Osteocyte (in vitro differentiated cells): ENCODE results near the gene ASTN2. TPM values are rescaled to one million over a fixed set of nuclear protein-coding genes. Genes with fewer than 3 reads are reported as not detected.

ENCODE experiments used
- DNase-seq: peaks from one replicate; pipeline ENCODE4 v3.0.0; 2021; ENCODE audit warnings: mixed read lengths; ENCODE audit not compliant: unreplicated experiment; ENCODE audit errors: extremely low spot score
- H3K27ac Mint-ChIP-seq: one replicate; pipeline ENCODE4 v1.8.0; 2021; ENCODE audit warnings: mild to moderate bottlenecking, mixed read lengths; ENCODE audit not compliant: unreplicated experiment
- H3K27me3 Mint-ChIP-seq: one replicate; pipeline ENCODE4 v1.8.0; 2021; ENCODE audit warnings: mixed read lengths; ENCODE audit not compliant: unreplicated experiment
- H3K36me3 Mint-ChIP-seq: one replicate; pipeline ENCODE4 v1.8.0; 2021; ENCODE audit warnings: mixed read lengths; ENCODE audit not compliant: unreplicated experiment
- H3K4me1 Mint-ChIP-seq: one replicate; pipeline ENCODE4 v1.8.0; 2021; ENCODE audit warnings: mixed read lengths; ENCODE audit not compliant: unreplicated experiment
- H3K4me3 Mint-ChIP-seq: one replicate; pipeline ENCODE4 v1.8.0; 2021; ENCODE audit warnings: mild to moderate bottlenecking, moderate library complexity, mixed read lengths; ENCODE audit not compliant: unreplicated experiment
- H3K9me3 Mint-ChIP-seq: one replicate; pipeline ENCODE4 v1.8.0; 2021; ENCODE audit warnings: mixed read lengths; ENCODE audit not compliant: unreplicated experiment
- total RNA-seq: library from RNA; stranded (reverse); gene quantifications from 2 replicates; pipeline ENCODE4 v1.2.1, GENCODE V29; 2021
- TF ChIP-seq, protein P1 (sequence below): fragments of 200-600 bp; sonication (generic); IDR thresholded peaks from 2 replicates; pipeline ENCODE4 v1.5.0; 2021; ENCODE audit warnings: antibody characterized with exemption, mild to moderate bottlenecking, moderate library complexity

Gene ASTN2
- total RNA-seq, 1 donor from 2014 or later = 2.3 TPM

DNA sequence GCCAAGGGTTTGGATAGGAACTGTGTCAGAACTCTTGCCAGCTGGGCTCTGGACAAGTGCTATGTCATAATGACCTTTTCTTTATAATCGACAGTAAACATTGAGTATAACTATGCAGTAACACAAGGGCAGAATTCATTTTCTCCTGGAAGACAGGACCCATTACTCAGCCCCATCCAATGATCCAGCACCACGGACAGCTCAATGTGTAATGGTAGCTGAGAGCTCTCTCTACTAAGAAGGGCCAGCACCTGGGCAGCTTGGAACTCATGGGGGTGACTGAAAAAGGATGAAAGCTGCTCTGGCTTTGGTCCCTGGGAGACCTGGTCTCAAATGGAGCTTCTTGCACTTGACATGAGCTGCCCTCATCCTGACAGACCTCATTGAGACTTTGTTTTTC is 380.0 kb downstream of the ASTN2 start:
- Mint-ChIP-seq H3K36me3 (no peaks in the 10 kb centered on the region), H3K4me1 (no peaks in the 10 kb centered on the region), H3K27me3 (no peaks in the 10 kb centered on the region), H3K27ac (no peak overlapping the region), H3K4me3 (no peak overlapping the region), H3K9me3 (peaks cover 5% of the 10 kb centered on the region)
- DNase-seq = no peak
- TF ChIP-seq, protein P1, sequence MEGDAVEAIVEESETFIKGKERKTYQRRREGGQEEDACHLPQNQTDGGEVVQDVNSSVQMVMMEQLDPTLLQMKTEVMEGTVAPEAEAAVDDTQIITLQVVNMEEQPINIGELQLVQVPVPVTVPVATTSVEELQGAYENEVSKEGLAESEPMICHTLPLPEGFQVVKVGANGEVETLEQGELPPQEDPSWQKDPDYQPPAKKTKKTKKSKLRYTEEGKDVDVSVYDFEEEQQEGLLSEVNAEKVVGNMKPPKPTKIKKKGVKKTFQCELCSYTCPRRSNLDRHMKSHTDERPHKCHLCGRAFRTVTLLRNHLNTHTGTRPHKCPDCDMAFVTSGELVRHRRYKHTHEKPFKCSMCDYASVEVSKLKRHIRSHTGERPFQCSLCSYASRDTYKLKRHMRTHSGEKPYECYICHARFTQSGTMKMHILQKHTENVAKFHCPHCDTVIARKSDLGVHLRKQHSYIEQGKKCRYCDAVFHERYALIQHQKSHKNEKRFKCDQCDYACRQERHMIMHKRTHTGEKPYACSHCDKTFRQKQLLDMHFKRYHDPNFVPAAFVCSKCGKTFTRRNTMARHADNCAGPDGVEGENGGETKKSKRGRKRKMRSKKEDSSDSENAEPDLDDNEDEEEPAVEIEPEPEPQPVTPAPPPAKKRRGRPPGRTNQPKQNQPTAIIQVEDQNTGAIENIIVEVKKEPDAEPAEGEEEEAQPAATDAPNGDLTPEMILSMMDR = no peak

DNA sequence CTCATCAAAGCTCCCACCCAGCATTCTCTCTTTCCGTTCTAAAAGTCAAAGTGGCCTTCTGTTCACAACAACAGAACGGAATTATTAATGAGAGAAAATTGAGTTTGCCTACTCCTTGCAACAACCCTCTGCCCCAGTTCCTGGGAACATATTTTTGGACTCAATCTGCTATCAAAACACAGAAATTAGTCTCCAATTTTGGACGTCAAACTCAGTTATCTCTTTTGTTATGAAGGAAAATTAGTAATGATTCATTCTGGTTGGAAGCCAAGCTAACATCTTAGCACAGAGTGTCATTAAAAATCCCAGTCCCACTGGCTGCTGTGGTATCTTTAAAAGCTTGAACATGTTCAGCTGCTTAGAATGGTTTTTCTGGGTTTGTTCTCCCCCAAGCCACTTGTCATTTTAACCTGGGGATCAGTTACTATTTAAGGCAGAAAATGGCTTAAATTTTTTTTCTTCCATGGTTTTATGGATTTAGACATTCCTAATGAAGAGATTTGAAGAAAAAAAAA is 384.5 kb downstream of the ASTN2 start:
- no peak overlapping the region for H3K27ac Mint-ChIP-seq
- no peak overlapping the region for H3K4me3 Mint-ChIP-seq
- no peaks in the 10 kb centered on the region for H3K27me3 Mint-ChIP-seq
- H3K9me3 Mint-ChIP-seq = peaks cover 5% of the 10 kb centered on the region
- H3K4me1 Mint-ChIP-seq = no peaks in the 10 kb centered on the region
- TF ChIP-seq, protein P1 = no peak
- no peaks in the 10 kb centered on the region for H3K36me3 Mint-ChIP-seq
- no peak for DNase-seq

GRCh38 chr9:117029341-117029740 is 385.5 kb downstream of the ASTN2 start:
- Mint-ChIP-seq H3K36me3 (no peaks in the 10 kb centered on the region), H3K27ac (no peak overlapping the region)
- TF ChIP-seq, protein P1 = no peak

GRCh38 chr9:117028103-117028858 is 386.6 kb downstream of the ASTN2 start:
- H3K4me3 Mint-ChIP-seq = no peak overlapping the region
- no peaks in the 10 kb centered on the region for H3K27me3 Mint-ChIP-seq
- TF ChIP-seq, protein P1 = no peak
- no peaks in the 10 kb centered on the region for H3K36me3 Mint-ChIP-seq
- H3K9me3 Mint-ChIP-seq = no peaks in the 10 kb centered on the region
- no peaks in the 10 kb centered on the region for H3K4me1 Mint-ChIP-seq
- DNase-seq = no peak
- H3K27ac Mint-ChIP-seq = no peak overlapping the region

More at GRCh38 chr9:117029341-117029740, 385.5 kb downstream of the ASTN2 start:
- H3K4me3 Mint-ChIP-seq = no peak overlapping the region
- no peaks in the 10 kb centered on the region for H3K4me1 Mint-ChIP-seq
- no peak for DNase-seq
- no peaks in the 10 kb centered on the region for H3K27me3 Mint-ChIP-seq
- no peaks in the 10 kb centered on the region for H3K9me3 Mint-ChIP-seq

DNA sequence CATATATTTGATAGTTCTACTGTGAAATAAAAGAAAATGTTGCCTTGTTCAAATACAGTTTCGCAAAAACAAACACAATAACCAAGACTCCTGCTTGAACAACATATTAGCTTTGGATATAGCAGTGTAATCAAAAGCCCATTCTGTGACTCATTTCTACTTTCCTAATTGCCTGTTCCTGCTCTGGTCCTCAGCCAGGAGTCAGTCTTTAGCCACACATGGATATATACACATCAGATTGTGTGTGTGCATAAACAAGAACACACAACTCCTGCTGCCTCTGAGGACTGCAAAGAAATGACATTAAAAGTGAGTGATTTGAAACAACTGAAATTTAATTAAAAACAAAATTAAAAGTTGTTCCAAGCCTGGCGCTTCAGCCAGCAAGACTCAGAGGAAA is 393.0 kb downstream of the ASTN2 start:
- Mint-ChIP-seq H3K9me3 (no peaks in the 10 kb centered on the region), H3K27me3 (no peaks in the 10 kb centered on the region)
- DNase-seq = no peak

More for the DNA sequence above, 393.0 kb downstream of the ASTN2 start:
- no peaks in the 10 kb centered on the region for H3K4me1 Mint-ChIP-seq
- no peak overlapping the region for H3K4me3 Mint-ChIP-seq
- TF ChIP-seq, protein P1 = no peak
- H3K36me3 Mint-ChIP-seq = no peaks in the 10 kb centered on the region
- H3K27ac Mint-ChIP-seq = no peak overlapping the region
